Measurements from ENCODE around the gene RCCD1. TPM values are rescaled to one million over a fixed set of nuclear protein-coding genes. Genes with fewer than 3 reads are reported as not detected.
A peak's percentile ranks its signal among the peaks of the same experiment; 100 is the strongest.

The RCCD1 gene
- total and polyA plus RNA-seq, 7 donors, result 4.4 to 7.6 (median 6.0) TPM

DNA sequence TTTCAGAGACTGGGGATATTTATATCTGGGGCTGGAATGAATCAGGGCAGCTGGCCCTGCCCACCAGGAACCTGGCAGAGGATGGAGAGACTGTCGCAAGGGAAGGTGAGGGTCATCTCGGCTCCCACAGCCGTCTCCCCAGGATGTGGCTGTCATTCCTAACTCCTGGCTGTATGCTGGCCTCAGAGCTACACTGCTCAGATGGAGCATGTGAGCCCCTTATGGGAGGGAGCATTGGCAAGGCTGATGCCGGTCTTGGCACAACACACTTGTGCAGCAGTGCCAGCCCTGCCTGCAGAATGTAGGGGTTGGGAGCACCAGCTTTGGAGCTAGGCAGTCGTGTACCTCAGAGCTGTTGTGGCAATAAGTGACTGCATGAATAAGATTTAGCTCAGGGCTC lies 5.2 kb downstream of the RCCD1 start:
- DNase-seq (peak in 1 of 2 donors; percentile 72), ATAC-seq (peak; percentile 34 to 70 (median 62))
- intact Hi-C loops (cut with DNase I), result loop anchor here (5.0 kb wide), 5 partner anchors 32 to 312 kb away; partner anchors contain the start of gene PRC1 (in 1 of the 2)
- H3K36me3 ChIP-seq (ENCODE audit: insufficient read depth in 1 of 2, low read depth in 1 of 2), result peaks cover 6 to 42% of the 10 kb centered on the region in 2 donors
- 22 to 43% (median 34%) methylated on average over 5 of the region's 5 CpGs for WGBS, 3 donors
- no peak overlapping the region for H3K4me3 ChIP-seq
- H3K27me3 ChIP-seq (ENCODE audit: insufficient read depth in 3 of 3, low read length in 2 of 3), result no peaks in the 10 kb centered on the region
- peaks cover 28% of the 10 kb centered on the region for H3K4me1 ChIP-seq
- H3K27ac ChIP-seq, result peak overlapping the region; percentile 63
- H3K9me3 ChIP-seq, result no peaks in the 10 kb centered on the region
- TF ChIP-seq, protein P1, sequence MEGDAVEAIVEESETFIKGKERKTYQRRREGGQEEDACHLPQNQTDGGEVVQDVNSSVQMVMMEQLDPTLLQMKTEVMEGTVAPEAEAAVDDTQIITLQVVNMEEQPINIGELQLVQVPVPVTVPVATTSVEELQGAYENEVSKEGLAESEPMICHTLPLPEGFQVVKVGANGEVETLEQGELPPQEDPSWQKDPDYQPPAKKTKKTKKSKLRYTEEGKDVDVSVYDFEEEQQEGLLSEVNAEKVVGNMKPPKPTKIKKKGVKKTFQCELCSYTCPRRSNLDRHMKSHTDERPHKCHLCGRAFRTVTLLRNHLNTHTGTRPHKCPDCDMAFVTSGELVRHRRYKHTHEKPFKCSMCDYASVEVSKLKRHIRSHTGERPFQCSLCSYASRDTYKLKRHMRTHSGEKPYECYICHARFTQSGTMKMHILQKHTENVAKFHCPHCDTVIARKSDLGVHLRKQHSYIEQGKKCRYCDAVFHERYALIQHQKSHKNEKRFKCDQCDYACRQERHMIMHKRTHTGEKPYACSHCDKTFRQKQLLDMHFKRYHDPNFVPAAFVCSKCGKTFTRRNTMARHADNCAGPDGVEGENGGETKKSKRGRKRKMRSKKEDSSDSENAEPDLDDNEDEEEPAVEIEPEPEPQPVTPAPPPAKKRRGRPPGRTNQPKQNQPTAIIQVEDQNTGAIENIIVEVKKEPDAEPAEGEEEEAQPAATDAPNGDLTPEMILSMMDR (IDR thresholded peaks at IDR 0.05), result no peak

DNA sequence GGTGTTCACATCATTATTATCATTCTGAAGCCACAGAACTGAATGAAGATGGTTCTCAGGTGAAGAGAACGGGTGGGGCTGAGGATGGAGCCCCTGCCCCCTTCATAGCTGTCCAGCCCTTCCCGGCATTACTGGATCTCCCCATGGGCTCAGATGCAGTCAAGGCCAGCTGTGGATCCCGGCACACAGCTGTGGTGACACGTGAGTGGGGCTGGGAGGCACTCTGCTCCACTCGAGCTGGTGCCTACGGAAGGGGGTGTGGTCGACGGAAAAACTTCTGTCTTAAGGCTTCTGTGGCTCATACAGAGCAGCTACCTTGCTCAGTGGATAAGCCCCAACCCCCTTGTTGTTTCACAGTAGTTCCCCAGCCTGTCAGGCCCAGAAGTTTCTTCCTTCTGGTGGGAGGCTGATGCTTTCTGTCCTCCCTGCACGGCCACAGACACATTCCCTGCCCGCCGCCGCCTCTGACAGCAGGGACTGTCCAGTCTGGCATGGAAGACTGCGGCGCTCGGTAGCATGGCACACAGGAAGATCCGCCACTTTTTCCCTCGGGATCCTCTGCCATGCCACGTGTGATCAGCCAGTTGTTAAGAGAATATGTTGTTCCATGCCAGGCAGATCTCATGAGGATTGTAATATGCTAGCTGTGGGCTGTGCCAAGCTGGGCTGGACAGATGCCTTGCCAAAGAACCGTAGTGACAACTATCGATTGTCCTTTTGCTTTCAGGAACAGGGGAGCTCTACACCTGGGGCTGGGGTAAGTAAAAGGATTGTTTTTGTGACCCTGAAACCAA lies 5.8 kb downstream of the RCCD1 start:
- peaks cover 6 to 48% of the 10 kb centered on the region in 2 donors for H3K36me3 ChIP-seq (ENCODE audit: insufficient read depth in 1 of 2, low read depth in 1 of 2)
- H3K27me3 ChIP-seq (ENCODE audit: insufficient read depth in 3 of 3, low read length in 2 of 3), result no peaks in the 10 kb centered on the region
- no peak overlapping the region for H3K4me3 ChIP-seq
- no peak for DNase-seq
- 34 to 42% (median 34%) methylated on average over 20 of the region's 20 CpGs for WGBS, 3 donors
- no peak for ATAC-seq
- H3K9me3 ChIP-seq, result no peaks in the 10 kb centered on the region
- intact Hi-C loops (cut with DNase I), result loop anchor here in 1 of 2 donors (5.0 kb wide), 1 partner anchor 37 kb away; no protein-coding TSS in a partner anchor
- TF ChIP-seq, protein P1 (IDR thresholded peaks at IDR 0.05), result no peak
- H3K27ac ChIP-seq, result peak overlapping the region; percentile 63
- H3K4me1 ChIP-seq, result peaks cover 25% of the 10 kb centered on the region

DNA sequence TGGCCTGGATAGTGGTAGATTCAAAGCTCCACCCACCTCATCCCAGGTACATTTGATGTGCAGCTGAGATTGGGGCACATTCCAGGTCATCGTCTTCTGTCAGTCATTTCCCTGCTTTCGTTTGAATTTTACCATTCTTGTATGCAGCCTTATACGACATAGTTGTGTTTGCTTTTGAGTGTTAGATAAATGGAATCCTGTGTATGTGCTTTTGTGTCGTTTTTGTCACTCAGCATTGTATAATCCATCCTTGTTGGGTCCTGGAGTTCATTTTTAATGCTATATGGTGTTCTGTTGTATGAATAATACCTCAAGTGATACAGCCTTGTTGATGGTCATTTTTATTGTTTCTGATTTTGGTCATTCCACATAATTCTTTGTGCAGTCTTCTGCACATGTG lies 7.3 kb downstream of the RCCD1 start:
- Histone ChIP-seq H3K27ac (no peak overlapping the region), H3K4me1 (peaks cover 16% of the 10 kb centered on the region), H3K4me3 (no peak overlapping the region), H3K9me3 (no peaks in the 10 kb centered on the region), H3K27me3 (ENCODE audit: insufficient read depth in 3 of 3, low read length in 2 of 3) (no peaks in the 10 kb centered on the region), H3K36me3 (ENCODE audit: insufficient read depth in 1 of 2, low read depth in 1 of 2) (peaks cover 6 to 63% of the 10 kb centered on the region in 2 donors)
- intact Hi-C loops (cut with DNase I), result loop anchor here in 1 of 2 donors (5.0 kb wide), 1 partner anchor 35 kb away; no protein-coding TSS in a partner anchor
- TF ChIP-seq, protein P1 (IDR thresholded peaks at IDR 0.05), result no peak
- 88 to 91% (median 88%) methylated on average over 4 of the region's 4 CpGs for WGBS, 3 donors
- ATAC-seq (no peak), DNase-seq (no peak)

DNA sequence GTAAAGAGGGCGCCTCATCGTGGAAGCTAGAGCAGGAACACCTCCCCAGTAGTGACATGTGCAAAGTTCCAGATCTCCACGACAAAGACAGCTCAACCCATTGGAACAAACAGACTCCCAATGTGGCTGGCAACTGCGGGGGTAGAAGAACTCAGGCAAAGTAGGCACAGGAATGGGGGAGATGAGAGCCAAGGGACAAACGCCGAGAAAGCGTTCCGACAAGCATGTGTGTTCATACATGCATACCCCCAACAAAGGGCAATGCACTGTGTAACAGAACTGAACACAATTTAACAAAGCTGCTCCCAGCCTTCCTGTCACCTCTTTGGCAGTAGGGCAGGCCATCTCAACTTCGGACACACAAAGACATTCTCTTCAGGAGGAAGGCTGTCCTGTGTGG lies 11.6 kb downstream of the RCCD1 start:
- no peak overlapping the region for H3K4me3 ChIP-seq
- H3K9me3 ChIP-seq, result no peaks in the 10 kb centered on the region
- intact Hi-C loops (cut with DNase I), result no loop called here
- TF ChIP-seq, protein P1 (IDR thresholded peaks at IDR 0.05), result no peak
- H3K27me3 ChIP-seq (ENCODE audit: insufficient read depth in 3 of 3, low read length in 2 of 3), result no peaks in the 10 kb centered on the region
- DNase-seq (no peak), ATAC-seq (no peak)
- peaks cover 6 to 67% of the 10 kb centered on the region in 2 donors for H3K36me3 ChIP-seq (ENCODE audit: insufficient read depth in 1 of 2, low read depth in 1 of 2)
- no peak overlapping the region for H3K27ac ChIP-seq
- no peaks in the 10 kb centered on the region for H3K4me1 ChIP-seq
- WGBS, 3 donors, result 88 to 91% (median 90%) methylated on average over 9 of the region's 9 CpGs
